Tongue (tissue), 2 donors: ENCODE data around the gene BLTP1. TPM values are rescaled to one million over a fixed set of nuclear protein-coding genes. Genes with fewer than 3 reads are reported as not detected.
A peak's percentile ranks its signal among the peaks of the same experiment; 100 is the strongest.
"Not testable (repeated sequence)": the region's sequence is repeated elsewhere in the genome, so short reads cannot be mapped to it uniquely, and the experiment has no call there.

Source experiments
- DNase-seq: peaks from one replicate; pipeline ENCODE4 v3.0.0-alpha.2; 2015
- total RNA-seq: library from RNA; depleted of rRNA; stranded (reverse); fragments of >200 nt; gene quantifications from one replicate; pipeline ENCODE4 v1.2.3, GENCODE V29; 2014

BLTP1 gene, protein sequence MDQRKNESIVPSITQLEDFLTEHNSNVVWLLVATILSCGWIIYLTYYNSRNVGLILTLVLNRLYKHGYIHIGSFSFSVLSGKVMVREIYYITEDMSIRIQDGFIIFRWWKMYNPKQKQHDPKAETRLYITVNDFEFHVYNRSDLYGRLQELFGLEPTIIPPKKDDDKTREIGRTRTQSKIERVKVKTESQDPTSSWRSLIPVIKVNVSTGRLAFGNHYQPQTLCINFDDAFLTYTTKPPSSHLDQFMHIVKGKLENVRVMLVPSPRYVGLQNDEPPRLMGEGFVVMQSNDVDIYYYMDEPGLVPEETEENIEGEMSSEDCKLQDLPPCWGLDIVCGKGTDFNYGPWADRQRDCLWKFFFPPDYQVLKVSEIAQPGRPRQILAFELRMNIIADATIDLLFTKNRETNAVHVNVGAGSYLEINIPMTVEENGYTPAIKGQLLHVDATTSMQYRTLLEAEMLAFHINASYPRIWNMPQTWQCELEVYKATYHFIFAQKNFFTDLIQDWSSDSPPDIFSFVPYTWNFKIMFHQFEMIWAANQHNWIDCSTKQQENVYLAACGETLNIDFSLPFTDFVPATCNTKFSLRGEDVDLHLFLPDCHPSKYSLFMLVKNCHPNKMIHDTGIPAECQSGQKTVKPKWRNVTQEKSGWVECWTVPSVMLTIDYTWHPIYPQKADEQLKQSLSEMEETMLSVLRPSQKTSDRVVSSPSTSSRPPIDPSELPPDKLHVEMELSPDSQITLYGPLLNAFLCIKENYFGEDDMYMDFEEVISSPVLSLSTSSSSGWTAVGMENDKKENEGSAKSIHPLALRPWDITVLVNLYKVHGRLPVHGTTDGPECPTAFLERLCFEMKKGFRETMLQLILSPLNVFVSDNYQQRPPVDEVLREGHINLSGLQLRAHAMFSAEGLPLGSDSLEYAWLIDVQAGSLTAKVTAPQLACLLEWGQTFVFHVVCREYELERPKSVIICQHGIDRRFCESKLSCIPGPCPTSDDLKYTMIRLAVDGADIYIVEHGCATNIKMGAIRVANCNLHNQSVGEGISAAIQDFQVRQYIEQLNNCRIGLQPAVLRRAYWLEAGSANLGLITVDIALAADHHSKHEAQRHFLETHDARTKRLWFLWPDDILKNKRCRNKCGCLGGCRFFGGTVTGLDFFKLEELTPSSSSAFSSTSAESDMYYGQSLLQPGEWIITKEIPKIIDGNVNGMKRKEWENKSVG (N-terminal part only)
- total RNA-seq: 137 TPM

DNA sequence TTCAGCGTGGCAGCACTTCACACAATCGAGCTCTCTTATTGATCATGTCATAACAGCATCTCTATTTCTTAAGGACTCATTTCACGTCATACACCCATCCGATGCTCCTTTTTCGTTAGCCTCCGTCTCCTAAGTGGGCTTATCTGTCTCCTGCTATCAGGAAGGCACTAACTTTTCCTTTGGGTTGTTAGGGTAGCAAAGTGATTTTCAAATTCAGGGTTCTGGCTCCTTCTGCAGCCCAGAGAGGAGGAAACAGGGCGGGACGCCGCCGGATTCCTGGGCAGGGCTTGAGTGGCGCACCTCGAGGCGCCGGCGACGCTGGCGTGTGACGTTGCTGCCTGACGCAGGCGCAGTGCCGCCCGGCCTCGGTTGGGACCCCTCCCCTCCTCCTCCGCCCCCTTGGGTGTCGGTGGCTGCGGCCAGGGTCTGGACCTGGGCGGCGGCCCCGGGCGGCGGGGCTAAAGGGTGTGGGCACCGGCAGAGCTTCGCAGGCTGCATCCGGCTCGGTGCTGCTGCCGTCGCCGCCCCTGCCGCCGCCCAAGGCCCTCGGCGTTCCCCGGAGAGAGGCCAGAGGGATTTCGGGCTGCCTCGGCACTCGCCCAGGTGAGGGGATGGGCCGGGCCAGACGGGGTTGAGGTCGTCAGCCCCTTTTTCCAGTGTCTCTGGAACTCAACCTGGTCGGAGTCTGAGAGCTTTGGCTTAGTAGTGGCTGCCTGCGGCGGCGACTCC, at the start of gene BLTP1:
TSS of gene BLTP1 (plus strand) at position 350 of the 729 bp plus-strand sequence. CDS start 18,317 bp downstream, outside the sequence.
- peak; percentile 96 for DNase-seq

DNA sequence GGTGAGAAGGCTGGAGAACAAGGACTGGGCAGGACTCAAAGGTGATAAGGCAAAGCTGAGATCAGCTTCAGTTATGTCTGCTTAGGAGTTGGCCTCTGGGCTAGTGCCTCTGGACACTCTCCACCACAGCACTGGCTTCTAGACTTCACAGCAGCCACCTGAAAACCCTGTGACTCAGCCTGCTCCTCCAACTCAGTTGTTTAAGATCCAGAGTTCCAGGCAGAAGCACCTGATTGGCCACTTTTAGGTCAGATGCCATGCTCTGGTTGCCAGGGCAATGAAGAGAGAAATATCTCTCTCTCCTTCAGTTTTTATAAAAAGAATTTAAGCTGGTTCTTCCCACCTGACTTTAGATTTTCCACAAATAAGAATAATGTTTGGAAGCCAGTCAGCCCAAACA, 47.9 kb upstream of the BLTP1 start:
- no peak for DNase-seq

DNA sequence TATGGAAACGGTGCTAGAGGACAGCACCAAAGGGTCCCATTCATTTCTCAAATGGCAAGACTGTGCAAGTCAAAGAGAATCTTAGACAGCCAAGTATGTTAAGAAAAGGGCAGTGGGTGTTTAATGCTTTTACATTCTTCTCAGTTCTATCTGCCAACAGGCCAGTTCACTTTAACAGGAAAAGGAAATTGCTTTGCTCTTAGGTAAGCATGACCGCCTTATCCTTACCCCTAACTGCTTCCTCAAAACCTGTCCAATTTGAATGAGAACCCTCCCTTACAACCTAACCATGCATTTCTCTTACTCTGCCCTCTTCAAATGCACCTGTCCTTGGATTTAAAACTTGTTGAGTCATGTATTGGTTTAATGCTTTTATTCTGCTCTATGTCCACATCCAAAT, 44.5 kb upstream of the BLTP1 start:
- DNase-seq: no peak

DNA sequence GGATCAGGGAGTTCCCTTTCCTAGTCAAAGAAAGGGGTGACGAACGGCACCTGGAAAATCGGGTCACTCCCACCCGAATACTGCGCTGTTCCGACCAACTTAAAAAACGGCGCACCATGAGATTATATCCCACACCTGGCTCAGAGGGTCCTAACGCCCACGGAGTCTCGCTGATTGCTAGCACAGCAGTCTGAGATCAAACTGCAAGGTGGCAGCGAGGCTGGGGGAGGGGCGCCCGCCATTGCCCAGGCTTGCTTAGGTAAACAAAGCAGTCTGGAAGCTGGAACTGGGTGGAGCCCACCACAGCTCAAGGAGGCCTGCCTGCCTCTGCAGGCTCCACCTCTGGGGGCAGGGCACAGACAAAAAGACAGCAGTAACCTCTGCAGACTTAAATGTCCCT, 41.8 kb upstream of the BLTP1 start:
- not testable (repeated sequence) for DNase-seq

DNA sequence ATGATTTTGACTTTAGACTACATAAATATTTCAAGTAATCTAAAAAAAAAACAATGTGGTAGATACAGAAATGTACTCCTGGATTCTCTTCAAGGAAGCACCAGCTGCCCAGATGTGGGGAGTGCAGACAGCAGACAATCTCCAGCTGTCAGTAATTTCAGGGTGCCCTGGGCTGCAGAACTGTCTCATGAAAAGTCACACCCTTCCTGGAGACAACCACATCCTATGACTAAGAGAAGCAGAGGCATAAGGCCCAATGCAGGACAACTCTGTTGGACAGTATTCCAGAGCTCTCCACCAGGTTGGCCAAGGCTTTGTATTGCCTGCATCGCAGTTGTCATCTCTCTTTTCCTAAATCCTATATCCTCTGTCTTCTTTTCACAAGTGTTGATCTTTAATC, 34.4 kb upstream of the BLTP1 start:
- no peak for DNase-seq

DNA sequence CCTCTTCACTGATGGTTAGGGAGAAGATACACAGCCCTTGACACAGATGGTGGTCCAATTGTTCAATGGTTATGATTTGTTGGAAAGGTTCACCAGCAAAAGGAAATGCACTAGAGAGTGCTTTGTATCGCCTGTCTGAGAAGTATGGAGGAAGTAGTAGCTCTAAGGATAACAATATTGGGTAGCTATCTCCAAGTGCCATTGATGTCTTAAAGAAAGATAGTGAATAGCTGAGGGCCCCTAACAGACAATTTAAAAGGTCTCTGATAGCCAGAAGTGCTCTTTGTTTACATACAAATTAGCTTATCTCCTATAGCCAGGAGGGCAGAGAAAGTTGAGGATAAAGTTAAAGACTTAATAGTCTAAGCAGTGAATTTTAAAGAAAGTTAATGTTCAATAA, 33.9 kb upstream of the BLTP1 start:
- DNase-seq: no peak

DNA sequence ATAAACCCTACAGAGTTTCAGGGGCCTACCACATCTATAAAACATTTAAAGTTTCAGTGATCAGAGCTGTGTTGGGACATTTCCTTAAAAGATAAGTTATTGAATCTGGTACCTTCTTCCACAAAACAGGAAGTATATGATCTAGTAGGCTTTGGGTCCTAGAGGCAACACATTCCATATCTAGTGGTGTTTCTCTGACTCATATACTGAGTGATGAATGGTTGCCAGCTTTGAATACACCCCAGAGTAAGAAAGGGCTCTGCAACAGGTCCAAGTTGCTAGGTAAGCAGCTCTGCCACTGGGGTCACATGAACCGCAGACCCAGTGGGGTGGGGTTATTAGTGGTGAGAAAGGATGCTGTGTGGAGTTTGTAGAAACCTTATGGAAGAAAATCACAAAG, 32.4 kb upstream of the BLTP1 start:
- DNase-seq: no peak

DNA sequence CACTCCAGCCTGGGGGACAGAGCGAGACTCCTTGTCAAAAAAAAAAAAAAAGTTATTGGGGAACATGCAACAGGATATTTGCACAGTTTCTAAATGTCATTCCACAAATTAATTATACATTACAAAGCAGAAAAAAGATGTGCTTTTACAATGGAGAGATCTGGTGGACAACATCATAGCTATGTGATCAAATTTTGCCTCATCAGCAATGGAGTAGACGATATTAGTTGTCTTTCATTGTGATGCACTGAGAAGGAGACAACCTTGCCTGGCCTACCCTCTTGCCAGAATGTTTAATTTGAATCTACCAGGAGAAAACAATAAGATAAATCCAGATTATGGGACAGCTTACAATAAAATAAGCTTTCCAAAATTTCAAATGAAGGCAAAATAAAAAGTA, 30.5 kb upstream of the BLTP1 start:
- no peak for DNase-seq

DNA sequence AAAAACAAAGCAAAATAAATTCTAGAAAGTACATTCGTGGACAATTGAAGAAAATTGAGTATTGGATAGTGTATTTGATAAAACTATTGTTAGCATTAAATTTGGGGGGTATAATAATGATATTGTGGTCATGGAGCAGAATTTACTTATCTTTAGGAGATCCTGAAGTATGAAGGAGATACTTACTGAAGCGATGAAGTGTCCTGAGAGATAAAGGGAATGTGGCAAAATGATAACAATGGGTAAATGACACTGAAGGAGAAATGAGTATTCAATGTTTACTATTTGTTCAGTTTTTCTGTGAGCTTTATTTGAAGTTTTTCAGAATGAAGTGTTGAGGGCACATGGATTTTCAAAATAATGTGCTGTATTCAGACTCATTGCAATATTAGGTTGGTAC, 30.0 kb upstream of the BLTP1 start:
- no peak for DNase-seq

DNA sequence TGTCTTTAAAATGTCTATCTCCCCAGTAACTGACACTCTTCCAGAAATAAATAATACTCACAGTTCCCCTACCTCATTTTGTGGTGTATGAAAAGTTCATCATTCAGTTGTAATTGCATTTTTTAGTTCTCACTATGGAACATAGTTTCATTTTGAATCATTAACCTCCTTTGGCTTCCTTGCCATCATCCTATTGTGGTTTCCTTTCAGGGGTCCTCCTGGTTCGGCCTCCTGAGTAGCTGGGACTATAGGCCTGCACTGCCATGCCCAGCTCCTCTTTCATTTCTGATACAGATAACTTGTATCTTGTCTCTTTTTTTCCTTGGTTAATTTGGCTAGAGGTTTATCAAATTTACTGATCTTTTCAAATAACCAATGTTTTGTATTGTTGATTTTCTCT, 23.1 kb upstream of the BLTP1 start:
- no peak for DNase-seq

DNA sequence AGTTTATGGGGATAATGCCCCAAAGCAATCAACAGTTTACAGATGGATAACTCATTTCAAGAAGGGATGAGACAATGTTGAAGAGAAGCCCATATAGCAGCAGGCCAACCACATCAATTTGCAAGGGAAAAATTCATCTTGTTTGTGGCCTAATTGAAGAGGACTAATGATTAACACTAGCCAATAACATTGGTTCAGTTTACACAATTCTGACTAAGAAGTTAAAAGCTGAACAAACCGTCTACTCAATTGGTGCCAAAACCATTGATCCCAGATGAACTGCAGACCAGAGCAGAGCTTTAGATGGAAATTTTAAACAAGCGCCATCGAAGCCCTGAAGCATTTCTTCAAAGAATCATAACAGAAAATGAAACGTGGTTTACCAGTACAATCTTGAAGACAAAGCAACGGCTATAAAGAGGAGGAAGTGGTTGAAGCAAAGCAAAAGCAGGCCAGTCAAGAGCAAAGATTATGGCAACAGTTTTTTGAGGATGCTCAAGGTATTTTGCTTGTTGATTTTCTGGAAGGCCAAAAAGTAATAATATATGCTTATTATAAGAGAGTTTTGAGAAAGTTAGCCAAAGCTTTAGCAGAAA, 20.5 kb upstream of the BLTP1 start:
- DNase-seq: no peak

DNA sequence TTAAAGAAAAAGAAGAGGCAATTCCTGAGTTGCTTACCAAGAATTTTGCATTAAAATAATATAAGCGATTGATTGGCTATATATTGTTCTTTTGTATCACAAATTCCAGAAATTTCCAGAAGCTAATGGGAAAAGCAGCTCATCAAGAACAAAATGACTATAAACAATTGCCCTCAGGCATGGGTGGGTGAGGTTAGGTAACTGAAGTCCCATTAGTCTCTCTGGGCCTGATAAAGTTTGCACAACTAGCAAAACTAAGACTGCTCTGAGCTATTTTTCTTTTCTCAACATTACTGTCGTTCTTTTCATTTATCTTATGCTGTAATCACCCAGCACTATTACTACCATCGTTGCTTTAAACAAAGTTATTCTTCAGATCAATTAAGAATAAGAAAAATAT, 19.2 kb upstream of the BLTP1 start:
- no peak for DNase-seq

DNA sequence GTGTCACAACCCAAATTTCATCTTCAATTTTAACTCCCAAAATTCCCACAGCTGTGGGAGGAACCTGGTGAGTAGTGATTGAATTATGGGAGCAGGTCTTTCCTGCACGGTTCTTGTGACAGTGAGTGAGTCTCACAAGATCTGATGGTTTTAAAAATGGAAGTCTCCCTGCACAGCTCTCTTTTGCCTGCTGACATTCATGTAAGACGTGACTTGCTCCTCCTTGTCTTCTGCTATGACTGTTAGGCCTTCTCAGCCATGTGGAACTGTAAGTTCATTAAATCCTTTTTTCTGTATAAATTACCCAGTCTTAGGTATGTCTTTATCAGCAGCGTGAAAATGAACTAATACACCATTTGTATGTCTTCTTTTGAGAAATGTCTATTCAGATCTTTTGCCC, 13.0 kb upstream of the BLTP1 start:
- no peak for DNase-seq

DNA sequence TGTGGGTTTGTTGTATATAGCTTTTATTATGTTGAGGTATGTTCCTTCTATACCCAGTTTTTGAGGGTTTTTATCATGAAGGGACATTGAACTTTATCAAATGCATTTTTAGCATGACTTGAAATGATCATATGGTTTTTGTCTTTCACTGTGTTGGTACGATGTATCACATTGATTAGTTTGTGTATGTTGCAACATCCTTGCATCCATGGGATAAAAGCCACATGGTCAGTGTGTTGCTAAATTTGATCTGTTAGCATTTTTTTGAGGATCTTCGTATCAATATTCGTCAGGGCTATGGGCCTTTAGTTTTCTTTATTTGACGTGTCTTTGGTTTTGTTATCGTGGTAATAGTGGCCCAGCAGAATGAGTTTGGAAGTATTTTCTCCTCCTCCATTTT, 11.3 kb upstream of the BLTP1 start:
- no peak for DNase-seq

DNA sequence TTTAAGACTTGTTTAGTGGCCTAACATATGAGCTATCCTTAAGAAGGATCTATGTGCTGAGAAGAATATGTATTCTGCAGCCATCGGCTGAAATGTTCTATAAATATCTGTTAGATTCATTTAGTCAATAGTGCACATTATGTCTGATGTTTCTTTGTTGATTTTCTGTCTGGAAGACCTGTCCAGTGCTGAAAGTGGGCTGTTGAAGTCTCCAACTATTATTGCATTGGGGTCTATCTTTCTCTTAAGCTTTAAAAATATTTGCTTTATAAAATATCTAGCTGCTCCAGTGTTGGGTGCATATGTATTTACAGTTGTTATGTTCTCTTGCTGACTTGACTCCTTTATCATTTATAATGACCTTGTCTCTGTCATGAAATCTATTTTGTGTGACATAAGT, 9.4 kb upstream of the BLTP1 start:
- no peak for DNase-seq

DNA sequence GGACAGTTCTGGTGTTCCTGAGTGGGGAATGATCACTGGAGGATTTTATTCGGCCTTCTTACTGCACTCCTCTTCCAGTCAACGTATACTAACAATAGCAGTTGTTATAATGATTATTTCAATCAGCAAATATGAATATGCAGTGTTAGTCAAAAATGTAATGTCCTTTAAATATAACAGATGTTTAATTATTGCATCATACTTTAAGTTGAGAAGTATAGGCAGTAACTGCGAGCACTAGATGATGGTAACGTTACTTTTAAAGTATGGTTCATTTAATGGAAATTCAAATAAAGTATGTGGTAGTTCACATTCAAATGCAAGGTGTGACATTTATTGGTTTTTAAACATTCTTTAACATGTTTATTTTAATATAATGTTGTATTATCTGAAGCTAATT, 5.5 kb upstream of the BLTP1 start:
- no peak for DNase-seq

DNA sequence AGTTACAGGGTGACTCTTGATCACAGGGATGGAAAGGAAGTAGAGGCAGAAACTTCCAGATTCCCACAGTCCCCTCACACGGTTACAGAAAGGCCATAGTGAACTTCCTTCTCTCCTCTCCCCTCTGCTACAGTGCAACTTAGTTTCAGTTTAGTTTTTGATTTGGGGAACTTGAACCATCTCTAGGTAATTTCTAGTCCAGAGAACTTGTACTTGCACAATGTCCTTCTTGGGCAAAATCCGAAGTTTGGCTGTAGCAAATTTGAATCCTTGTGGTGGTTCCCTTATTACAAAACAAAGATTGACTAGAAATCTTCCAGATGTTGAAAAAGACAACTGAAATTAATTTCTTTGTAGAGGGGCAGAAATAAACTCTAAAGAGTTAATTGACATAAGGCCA, 1.2 kb upstream of the BLTP1 start:
- no peak for DNase-seq

DNA sequence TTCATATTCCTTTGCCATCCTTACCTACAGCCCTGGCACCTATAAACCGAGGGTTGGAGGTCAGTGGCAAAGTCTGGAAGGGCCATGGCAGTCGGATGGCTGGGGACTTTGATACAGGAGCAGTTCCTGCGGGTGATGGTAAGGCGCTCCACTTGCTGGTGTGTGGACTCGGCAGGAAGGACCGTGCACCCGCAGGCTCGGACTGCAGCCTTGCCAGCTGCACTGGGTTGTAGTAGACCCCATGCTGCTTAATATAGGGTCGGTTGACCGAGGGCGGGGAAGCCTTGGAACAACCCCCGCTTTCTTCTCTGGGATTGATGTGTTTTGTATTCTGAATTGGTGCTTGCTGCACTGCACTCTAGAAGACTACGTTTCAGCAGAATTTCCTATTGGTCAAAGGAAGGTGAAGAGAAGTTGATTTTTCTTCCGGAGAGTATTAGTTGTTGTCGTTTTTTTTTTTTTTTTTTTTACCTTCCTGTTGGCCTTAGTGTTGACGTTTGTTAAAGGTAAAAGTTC, 638 bp downstream of the BLTP1 start:
- peak; percentile 59 for DNase-seq

DNA sequence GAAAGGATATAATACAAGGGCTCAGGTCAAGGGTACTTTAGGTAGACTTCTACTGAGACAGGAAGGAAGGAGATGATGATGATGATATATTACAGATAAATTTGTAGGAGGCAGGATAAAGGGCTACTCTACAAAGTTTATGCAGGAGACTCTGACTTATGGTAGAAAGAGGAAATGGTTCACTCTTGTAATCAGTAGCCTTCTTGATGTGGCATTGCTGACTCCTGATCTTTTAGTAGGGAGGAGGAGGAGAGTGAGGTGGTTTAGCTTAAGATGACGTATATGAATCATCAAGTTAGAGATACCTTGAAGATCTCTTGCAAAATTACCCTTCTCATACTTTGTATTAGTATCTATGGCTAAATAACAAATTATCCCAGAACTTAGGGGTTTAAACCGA, 4.7 kb downstream of the BLTP1 start:
- DNase-seq: no peak

DNA sequence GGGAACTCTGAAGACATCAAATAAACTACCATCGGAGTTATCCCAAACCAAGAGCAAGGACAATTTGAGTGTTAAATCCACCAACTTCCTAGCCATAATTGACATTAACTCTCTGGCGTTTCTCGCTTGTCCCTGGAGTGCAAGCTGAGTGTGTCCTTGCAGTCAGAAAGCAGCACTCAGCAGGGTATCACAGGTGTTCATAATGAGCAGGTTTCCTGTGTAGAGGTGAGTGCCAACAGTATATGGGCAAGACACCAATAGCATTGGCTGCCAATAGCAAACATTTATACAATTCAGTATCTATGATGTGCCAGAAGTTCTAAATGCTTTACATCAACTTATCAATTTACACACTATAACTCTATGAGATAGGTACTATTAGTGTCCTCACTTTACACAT, 11.2 kb downstream of the BLTP1 start:
- DNase-seq: no peak

DNA sequence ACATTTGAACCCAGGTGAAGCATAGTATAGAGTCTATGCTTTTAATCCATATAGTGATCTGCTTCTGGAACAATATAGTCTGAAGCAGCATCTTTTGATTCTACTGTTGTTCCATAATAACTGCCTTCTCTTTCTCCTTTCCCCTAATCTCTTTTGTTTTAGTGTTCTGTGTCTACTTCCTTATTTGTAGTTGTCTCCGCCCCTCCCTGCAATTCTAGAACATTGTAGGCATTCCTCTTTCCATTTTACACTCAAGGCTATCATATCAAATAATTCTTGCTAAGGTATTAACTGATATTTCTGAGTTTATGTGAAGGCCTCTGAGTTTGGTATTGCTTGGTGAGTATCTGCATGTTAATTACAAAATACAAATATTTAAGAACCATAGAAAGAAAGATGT, 11.6 kb downstream of the BLTP1 start:
- no peak for DNase-seq

DNA sequence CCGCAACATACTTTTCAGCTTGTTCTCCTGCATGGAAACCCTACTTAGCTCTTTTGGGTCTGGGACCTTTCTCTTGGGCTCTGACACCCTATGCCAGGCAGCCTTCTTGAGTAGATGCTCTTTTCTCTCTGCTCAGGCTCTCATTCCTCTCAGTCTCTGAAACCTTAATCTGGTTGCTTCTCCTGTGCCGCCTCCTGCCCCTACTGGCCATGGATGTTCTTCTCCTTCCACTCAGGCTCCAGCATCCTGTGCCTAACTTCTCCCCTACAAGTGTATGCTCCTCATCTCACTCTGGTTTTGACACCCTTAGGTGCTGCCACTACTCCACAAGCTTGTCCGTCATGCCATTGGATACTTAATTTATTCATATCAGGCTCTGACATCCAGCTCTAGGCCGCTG, 15.2 kb downstream of the BLTP1 start:
- DNase-seq: no peak
